AG09309 (cell line): ENCODE data around the gene CACNB2.
A peak's percentile ranks its signal among the peaks of the same experiment; 100 is the strongest.
"Not testable (repeated sequence)": the region's sequence is repeated elsewhere in the genome, so short reads cannot be mapped to it uniquely, and the experiment has no call there.

Source experiments
- DNase-seq: peaks from one replicate; pipeline ENCODE4 v3.0.0-alpha.2; 2010; ENCODE audit warnings: low read depth
- H3K4me3 ChIP-seq: 2 replicates; pipeline ENCODE4 v1.5.1; 2011; ENCODE audit warnings: mild to moderate bottlenecking, low read depth, low read length, moderate library complexity; ENCODE audit not compliant: control insufficient read depth
- TF ChIP-seq, protein P1 (sequence below): IDR thresholded peaks from 2 replicates; pipeline ENCODE4 v1.5.1; 2011; ENCODE audit warnings: mild to moderate bottlenecking, low read depth, low read length, inconsistent platforms; ENCODE audit not compliant: insufficient read depth, control insufficient read depth; ENCODE audit errors: missing control alignments

The CACNB2 gene

DNA sequence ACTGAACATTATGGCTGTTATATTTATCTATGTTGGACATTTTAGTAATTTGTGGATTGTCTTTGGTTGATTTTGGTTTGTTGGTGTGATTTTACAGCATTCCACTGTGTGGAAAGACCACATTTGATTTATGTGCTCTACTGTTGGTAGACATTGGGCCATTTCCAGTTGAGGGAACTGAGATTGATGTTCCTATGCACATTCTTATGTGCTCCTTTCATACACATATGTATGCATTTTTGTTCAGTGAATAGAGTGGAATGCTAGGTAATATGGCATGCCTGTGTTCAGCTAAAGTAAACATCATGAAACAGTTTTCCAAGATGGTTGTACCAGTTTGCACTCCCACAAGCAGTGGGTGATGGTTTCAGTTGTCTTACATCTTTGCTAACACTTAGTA lies 15.1 kb downstream of the CACNB2 start:
- H3K4me3 ChIP-seq: no peak overlapping the region
- no peak for DNase-seq
- TF ChIP-seq, protein P1, sequence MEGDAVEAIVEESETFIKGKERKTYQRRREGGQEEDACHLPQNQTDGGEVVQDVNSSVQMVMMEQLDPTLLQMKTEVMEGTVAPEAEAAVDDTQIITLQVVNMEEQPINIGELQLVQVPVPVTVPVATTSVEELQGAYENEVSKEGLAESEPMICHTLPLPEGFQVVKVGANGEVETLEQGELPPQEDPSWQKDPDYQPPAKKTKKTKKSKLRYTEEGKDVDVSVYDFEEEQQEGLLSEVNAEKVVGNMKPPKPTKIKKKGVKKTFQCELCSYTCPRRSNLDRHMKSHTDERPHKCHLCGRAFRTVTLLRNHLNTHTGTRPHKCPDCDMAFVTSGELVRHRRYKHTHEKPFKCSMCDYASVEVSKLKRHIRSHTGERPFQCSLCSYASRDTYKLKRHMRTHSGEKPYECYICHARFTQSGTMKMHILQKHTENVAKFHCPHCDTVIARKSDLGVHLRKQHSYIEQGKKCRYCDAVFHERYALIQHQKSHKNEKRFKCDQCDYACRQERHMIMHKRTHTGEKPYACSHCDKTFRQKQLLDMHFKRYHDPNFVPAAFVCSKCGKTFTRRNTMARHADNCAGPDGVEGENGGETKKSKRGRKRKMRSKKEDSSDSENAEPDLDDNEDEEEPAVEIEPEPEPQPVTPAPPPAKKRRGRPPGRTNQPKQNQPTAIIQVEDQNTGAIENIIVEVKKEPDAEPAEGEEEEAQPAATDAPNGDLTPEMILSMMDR: no peak

GRCh38 chr10:18156797-18157196 lies 16.6 kb downstream of the CACNB2 start:
- not testable (repeated sequence) for H3K4me3 ChIP-seq, DNase-seq

GRCh38 chr10:18157881-18158280 lies 17.7 kb downstream of the CACNB2 start:
- no peak overlapping the region for H3K4me3 ChIP-seq
- TF ChIP-seq, protein P1: no peak
- peak; percentile 50 for DNase-seq

GRCh38 chr10:18158773-18159265 lies 18.6 kb downstream of the CACNB2 start:
- no peak for DNase-seq
- TF ChIP-seq, protein P1: no peak
- H3K4me3 ChIP-seq: no peak overlapping the region

GRCh38 chr10:18159557-18159956 lies 19.3 kb downstream of the CACNB2 start:
- no peak for DNase-seq
- TF ChIP-seq, protein P1: no peak
- H3K4me3 ChIP-seq: no peak overlapping the region

DNA sequence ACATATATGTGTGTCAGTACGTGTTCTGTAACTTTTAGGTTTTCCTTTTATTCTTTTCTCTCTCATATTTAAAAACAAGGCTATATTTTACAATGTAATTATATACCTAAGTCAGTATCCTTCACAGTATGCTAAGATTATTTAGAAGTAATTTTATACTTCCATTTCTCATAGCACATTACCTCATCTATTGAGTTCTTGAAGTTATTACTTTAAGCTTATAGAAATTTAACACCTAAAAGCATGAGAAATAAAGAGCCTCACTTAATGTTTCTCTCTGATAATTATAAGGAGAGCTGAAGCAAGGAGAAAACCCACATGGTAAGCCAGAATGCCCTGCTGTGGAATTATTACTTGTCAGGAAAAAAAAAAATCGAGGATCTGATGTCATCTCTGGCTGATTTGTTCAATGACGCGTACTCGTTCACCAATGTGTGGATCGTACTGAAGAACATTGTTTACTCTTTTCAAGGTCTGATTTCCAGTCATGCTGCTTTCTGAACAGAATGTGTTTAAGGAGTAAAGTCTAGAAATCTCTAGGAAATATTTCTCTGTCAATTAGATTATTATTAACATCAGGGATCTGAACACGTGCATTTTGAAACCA lies 21.9 kb downstream of the CACNB2 start:
- no peak for DNase-seq
- no peak overlapping the region for H3K4me3 ChIP-seq
- TF ChIP-seq, protein P1: no peak

GRCh38 chr10:18164093-18164492 lies 23.9 kb downstream of the CACNB2 start:
- no peak for DNase-seq
- TF ChIP-seq, protein P1: no peak
- H3K4me3 ChIP-seq: no peak overlapping the region
